NCI-H226 (cell line): ENCODE measurements around the gene IPO11.
A peak's percentile ranks its signal among the peaks of the same experiment; 100 is the strongest.
"Not testable (repeated sequence)": the region's sequence is repeated elsewhere in the genome, so short reads cannot be mapped to it uniquely, and the experiment has no call there.

ENCODE experiments used
- DNase-seq: peaks from one replicate; pipeline ENCODE4 v3.0.0-alpha.2; 2015

The IPO11 gene

GRCh38 chr5:62521319-62521718 lies 108.8 kb downstream of the IPO11 start:
- no peak for DNase-seq

- DNase-seq, result no peak
Measured at GRCh38 chr5:62522811-62523210, 110.2 kb downstream of the IPO11 start.

- DNase-seq, result no peak
Measured at GRCh38 chr5:62533597-62533996, 121.0 kb downstream of the IPO11 start.

- no peak for DNase-seq
Measured at GRCh38 chr5:62534461-62535236, 122.1 kb downstream of the IPO11 start.

GRCh38 chr5:62536232-62536631 lies 123.7 kb downstream of the IPO11 start:
- DNase-seq, result no peak

- no peak for DNase-seq
Measured at GRCh38 chr5:62536783-62537182, 124.2 kb downstream of the IPO11 start.

GRCh38 chr5:62538017-62538942 lies 125.7 kb downstream of the IPO11 start:
- peak; percentile 74 for DNase-seq

GRCh38 chr5:62542720-62543119 lies 130.2 kb downstream of the IPO11 start:
- no peak for DNase-seq

GRCh38 chr5:62547945-62548630 lies 135.5 kb downstream of the IPO11 start:
- no peak for DNase-seq

GRCh38 chr5:62550103-62550502 lies 137.5 kb downstream of the IPO11 start:
- no peak for DNase-seq

- no peak for DNase-seq
Measured at GRCh38 chr5:62555930-62556329, 143.4 kb downstream of the IPO11 start.

GRCh38 chr5:62558941-62559340 lies 146.4 kb downstream of the IPO11 start:
- DNase-seq, result no peak

- DNase-seq, result no peak
Measured at GRCh38 chr5:62560786-62561185, 148.2 kb downstream of the IPO11 start.

- DNase-seq, result no peak
Measured at GRCh38 chr5:62561896-62562295, 149.3 kb downstream of the IPO11 start.

- no peak for DNase-seq
Measured at GRCh38 chr5:62562867-62563266, 150.3 kb downstream of the IPO11 start.

- DNase-seq, result no peak
Measured at GRCh38 chr5:62564101-62564500, 151.5 kb downstream of the IPO11 start.

GRCh38 chr5:62565740-62566139 lies 153.2 kb downstream of the IPO11 start:
- DNase-seq, result not testable (repeated sequence)

- no peak for DNase-seq
Measured at GRCh38 chr5:62568143-62568542, 155.6 kb downstream of the IPO11 start.

- no peak for DNase-seq
Measured at GRCh38 chr5:62568800-62569432, 156.4 kb downstream of the IPO11 start.

GRCh38 chr5:62569470-62569869 lies 156.9 kb downstream of the IPO11 start:
- DNase-seq, result no peak

- no peak for DNase-seq
Measured at GRCh38 chr5:62572918-62573514, 160.5 kb downstream of the IPO11 start.

GRCh38 chr5:62574599-62574998 lies 162.0 kb downstream of the IPO11 start:
- DNase-seq, result no peak
